ENCODE results near the gene DRAM2. TPM values are rescaled to one million over a fixed set of nuclear protein-coding genes. Genes with fewer than 3 reads are reported as not detected.
"Not testable (repeated sequence)": the region's sequence is repeated elsewhere in the genome, so short reads cannot be mapped to it uniquely, and the experiment has no call there.

The DRAM2 gene
- total RNA-seq, 4 donors from 2014 or later, result 26.8 to 45.0 (median 40.3) TPM

DNA sequence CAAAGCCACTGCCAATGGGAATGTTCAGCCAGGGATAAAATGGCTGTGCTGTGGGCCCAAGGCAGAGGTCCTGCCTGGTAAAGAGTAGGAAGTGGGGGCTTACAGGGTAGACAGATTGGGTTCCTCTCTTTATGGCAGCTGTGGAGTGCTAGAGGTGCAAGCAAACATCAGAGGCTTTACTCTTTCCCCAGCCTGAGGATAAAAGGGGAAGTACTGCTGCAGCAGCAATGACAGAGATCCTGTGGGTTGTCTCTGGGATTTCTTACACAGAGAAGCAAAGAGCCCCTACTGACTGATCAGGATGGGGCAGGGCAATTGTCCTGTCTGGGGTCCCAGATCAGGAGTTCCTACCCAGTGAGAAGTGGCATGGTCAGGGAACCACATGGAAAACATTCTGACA lies 54.2 kb downstream of the DRAM2 start:
- TF ChIP-seq, protein P1, sequence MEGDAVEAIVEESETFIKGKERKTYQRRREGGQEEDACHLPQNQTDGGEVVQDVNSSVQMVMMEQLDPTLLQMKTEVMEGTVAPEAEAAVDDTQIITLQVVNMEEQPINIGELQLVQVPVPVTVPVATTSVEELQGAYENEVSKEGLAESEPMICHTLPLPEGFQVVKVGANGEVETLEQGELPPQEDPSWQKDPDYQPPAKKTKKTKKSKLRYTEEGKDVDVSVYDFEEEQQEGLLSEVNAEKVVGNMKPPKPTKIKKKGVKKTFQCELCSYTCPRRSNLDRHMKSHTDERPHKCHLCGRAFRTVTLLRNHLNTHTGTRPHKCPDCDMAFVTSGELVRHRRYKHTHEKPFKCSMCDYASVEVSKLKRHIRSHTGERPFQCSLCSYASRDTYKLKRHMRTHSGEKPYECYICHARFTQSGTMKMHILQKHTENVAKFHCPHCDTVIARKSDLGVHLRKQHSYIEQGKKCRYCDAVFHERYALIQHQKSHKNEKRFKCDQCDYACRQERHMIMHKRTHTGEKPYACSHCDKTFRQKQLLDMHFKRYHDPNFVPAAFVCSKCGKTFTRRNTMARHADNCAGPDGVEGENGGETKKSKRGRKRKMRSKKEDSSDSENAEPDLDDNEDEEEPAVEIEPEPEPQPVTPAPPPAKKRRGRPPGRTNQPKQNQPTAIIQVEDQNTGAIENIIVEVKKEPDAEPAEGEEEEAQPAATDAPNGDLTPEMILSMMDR (IDR thresholded peaks at IDR 0.05), result no peak
- TF ChIP-seq POLR2A (IDR thresholded peaks at IDR 0.05), result no peak
- intact Hi-C loops (cut with DNase I; ENCODE audit: low total_unique reads), result no loop called here
- H3K4me3 ChIP-seq (ENCODE audit: low read depth, poor library complexity, severe bottlenecking), result no peak overlapping the region
- DNase-seq (ENCODE audit: low spot score in 2 of 2), result no peak

DNA sequence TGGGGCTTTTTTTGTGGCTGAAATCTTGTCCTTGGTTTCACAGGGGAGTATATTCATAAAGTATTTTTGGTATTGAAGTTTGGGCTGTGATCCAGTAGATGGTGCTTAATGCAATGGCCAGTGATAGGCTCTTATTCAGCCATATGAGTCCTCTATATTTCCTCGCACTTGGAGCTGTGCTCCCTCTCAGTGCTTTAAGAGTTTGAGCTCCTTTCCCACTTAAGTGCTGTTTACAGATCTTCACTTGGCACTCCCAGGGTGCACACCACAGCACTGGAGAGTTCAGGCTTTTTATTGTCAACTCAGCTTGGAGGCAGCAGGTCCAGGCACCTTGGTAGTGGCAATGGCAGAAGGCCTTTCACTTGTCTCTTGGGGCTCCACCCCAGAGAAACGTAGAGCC lies 54.9 kb downstream of the DRAM2 start:
- TF ChIP-seq, protein P1 (IDR thresholded peaks at IDR 0.05), result no peak
- no peak for TF ChIP-seq POLR2A (IDR thresholded peaks at IDR 0.05)
- no peak for DNase-seq (ENCODE audit: low spot score in 2 of 2)
- 59 to 72% methylated on average over 2 of the region's 2 CpGs for WGBS, 2 donors
- no peak overlapping the region for H3K4me3 ChIP-seq (ENCODE audit: low read depth, poor library complexity, severe bottlenecking)
- intact Hi-C loops (cut with DNase I; ENCODE audit: low total_unique reads), result no loop called here

DNA sequence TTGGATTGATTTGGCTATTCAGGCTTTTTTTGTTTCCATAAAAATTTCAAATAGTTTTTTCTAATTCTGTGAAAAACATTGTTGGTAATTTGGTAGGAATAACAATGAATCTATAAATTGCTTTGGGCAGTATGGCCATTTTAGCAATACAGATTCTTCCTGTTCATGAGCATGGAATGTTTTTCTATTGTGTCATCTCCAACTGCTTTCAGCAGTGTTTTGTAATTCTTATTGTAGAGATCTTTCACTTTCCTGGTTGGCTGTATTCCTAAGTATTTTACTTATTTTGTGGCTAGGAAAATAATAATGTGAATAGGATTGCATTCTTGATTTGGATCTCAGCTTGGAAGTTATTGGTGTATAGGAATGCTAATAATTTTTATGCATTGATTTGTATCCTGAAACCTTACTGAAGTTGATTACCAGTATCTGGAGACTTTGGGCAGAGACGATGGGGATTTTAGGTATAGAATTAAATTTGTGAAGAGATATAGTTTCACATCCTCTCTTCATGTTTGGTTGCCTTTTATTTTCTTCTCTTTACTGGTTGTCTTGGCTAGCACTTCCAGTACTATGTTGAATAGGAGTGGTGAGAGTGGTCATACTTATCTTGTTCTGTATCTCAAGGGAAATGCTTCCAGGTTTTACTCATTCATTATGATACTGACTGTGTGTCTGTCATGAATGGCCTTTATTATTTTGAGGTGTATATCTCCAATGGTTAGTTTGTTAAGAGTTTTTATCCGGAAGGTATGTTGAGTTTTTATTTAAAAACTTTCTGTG lies 57.3 kb downstream of the DRAM2 start:
- no peak for DNase-seq (ENCODE audit: low spot score in 2 of 2)
- no peak for TF ChIP-seq POLR2A (IDR thresholded peaks at IDR 0.05)
- TF ChIP-seq, protein P1 (IDR thresholded peaks at IDR 0.05), result no peak
- intact Hi-C loops (cut with DNase I; ENCODE audit: low total_unique reads), result no loop called here
- H3K4me3 ChIP-seq (ENCODE audit: low read depth, poor library complexity, severe bottlenecking), result no peak overlapping the region
- 80 to 89% methylated on average over 2 of the region's 2 CpGs for WGBS, 2 donors

DNA sequence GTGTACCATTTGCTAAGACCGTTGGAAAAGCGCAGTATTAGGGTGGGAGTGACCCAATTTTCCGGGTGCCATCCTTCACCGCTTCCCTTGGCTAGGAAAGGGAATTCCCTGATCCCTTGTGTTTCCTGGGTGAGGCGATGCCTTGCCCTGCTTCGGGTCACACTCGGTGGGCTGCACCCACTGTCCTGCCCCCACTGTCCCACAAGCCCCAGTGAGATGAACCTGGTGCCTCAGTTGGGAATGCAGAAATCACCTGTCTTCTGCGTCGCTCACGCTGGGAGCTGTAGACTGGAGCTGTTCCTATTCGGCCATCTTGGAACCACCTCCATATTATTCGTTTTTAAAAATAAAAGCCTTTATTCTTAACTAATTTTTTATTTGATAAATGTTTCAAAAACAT lies 60.6 kb downstream of the DRAM2 start:
- H3K4me3 ChIP-seq (ENCODE audit: low read depth, poor library complexity, severe bottlenecking); intact Hi-C loops (cut with DNase I; ENCODE audit: low total_unique reads); DNase-seq (ENCODE audit: low spot score in 2 of 2): not testable (repeated sequence)
- WGBS, 2 donors, result 90 to 94% methylated on average over 12 of the region's 12 CpGs

DNA sequence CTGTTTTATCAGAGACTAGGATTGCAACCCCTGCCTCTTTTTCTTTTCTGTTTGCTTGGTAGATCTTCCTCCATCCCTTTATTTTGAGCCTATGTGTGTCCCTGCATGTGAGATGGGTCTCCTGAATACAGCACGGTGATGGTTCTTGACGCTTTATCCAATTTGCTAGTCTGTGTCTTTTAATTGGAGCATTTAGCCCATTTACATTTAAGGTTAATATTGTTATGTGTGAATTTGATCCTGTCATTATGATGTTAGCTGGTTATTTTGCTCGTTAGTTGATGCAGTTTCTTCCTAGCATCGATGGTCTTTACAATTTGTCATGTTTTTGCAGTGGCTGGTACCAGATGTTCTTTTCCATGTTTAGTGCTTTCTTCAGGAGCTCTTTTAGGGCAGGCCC lies 62.6 kb downstream of the DRAM2 start:
- 90 to 93% methylated on average over 4 of the region's 4 CpGs for WGBS, 2 donors

More for the DNA sequence above, 62.6 kb downstream of the DRAM2 start:
- DNase-seq (ENCODE audit: low spot score in 2 of 2); H3K4me3 ChIP-seq (ENCODE audit: low read depth, poor library complexity, severe bottlenecking); intact Hi-C loops (cut with DNase I; ENCODE audit: low total_unique reads): not testable (repeated sequence)

Other genes with a start within 250 kb of the DRAM2 start
- 10 to 100 TPM in 2 of 4 donors, 1 to 10 TPM in 2; 9.0 to 10.6 (median 9.6) TPM for gene LRIF1, start 176.2 kb downstream of the DRAM2 start, total RNA-seq
- gene CEPT1, start 130 bp upstream of the DRAM2 start, total RNA-seq, result 10 to 100 TPM; 23.5 to 44.0 (median 31.8) TPM
- gene DENND2D, start 60.6 kb upstream of the DRAM2 start, total RNA-seq, result 10 to 100 TPM; 26.7 to 48.9 (median 33.6) TPM
- 10 to 100 TPM in 1 of 4 donors, 1 to 10 TPM in 2, not detected in 1; 2.2 to 15.8 (median 5.5) TPM for gene CHI3L2, start 87.6 kb upstream of the DRAM2 start, total RNA-seq
- gene CHIA, start 150.8 kb upstream of the DRAM2 start, total RNA-seq, result not detected